GM19025 (cell line): ENCODE results near the gene DNTT.

Source experiments
- ATAC-seq: cut with Tn5 transposase; IDR thresholded peaks from one replicate; pipeline ENCODE4 v1.9.1; 2021; ENCODE audit warnings: mild to moderate bottlenecking, low read depth, moderate library complexity; ENCODE audit not compliant: unreplicated experiment

DNTT gene

GRCh38 chr10:96304230-96304629, at the start of gene DNTT:
Gene DNTT, plus strand, starts transcription at chr10:96304434. Its CDS starts 64 bp downstream, at chr10:96304498.
- ATAC-seq = no peak

DNA sequence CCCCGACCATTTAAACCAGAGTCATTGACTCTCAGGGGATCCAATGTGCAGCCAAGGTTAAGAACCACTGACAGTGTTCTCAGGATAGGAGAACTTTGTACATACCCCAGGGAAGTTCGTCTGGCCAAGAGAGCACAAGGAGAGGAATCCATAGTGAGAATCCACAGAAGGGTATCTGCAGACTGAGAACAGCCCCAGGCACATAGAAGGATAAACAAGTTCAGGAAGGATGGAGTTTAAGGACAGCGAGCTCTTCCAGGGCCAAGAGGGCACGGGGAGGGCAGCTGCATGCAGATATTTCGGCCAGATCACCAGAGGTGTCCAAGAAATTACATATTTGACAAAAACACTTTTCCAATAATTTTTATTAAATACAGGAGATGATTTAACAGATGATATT, 49.3 kb upstream of the DNTT start:
- no peak for ATAC-seq

DNA sequence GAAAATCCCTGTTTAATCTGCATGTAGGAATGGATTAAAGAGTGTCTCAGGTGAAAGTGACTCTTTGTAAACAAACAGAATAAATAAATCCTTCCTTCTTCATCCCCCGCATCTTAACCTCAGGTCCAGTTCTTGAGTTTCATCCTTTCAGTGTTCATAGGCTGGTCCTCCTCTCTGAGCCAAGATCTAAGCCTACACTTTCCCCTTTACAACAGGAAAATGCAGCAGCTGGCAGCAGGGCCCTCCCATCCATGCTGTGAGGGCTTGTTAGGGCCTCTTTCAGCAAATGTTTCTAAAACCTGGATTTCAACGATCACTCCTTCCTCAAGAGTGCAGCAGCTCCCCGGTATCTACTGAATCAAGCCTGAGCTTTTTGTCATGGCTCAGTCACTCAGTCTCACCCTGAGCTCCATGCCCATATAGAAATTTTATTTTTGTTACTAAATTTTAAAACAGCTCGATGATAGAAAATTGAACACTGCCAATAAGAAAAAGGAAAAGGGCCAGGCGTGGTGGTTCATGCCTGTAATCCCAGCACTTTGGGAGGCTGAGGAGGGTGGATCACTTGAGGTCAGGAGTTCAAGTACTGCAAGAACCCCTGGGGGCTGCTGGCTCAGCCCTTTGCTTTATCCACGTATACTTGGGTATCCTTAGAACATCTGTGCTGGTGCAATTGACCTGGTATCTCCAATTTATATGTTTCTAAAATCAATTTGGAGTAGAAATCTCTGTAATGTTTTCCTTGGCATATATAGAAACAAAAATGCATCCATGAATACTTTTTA, 48.5 kb upstream of the DNTT start:
- no peak for ATAC-seq

DNA sequence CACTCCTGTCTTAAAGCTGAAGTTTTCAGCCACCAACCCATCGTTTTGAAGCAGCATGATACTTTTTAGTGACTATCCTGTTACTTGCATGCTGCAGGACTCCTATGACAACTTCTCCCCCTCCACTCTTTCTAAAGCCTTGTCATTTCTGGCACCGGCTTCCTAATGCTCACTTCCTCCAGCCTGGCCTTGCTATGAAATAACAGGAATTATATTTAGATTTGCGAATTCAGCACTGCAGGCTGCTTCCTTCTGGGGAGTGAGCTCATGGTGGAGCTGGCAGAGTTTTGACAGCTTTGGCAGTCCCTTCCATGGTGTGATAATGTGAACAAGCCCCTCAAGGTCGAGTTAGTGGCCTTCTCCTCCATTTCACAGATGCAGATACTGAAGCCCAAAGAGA, 46.3 kb upstream of the DNTT start:
- ATAC-seq = no peak

- no peak for ATAC-seq
These were observed 45.1 kb upstream of the DNTT start for GRCh38 chr10:96259150-96259549.

GRCh38 chr10:96260014-96260413, 44.2 kb upstream of the DNTT start:
- no peak for ATAC-seq

- no peak for ATAC-seq
These were observed 43.1 kb upstream of the DNTT start for GRCh38 chr10:96261132-96261531.

DNA sequence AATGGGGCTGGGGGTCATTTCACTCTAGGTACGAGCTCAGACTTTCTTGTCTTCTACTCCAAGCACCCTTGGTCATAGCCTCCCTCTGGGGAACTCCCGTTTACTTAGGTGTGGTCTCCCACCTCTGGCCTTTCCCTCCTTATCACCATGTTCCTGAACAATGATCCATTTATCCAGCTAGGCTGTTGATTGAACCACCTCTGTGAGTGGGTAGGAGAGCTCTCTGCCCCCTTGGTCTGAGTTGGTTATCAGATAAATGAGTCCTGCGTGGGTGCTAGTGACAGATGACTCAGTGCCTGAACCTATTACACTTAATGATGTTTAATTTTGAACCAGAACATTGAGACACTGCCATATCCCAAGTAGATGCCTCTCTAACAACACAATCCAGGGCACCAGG, 42.3 kb upstream of the DNTT start:
- no peak for ATAC-seq

GRCh38 chr10:96263176-96263575, 41.1 kb upstream of the DNTT start:
- no peak for ATAC-seq

DNA sequence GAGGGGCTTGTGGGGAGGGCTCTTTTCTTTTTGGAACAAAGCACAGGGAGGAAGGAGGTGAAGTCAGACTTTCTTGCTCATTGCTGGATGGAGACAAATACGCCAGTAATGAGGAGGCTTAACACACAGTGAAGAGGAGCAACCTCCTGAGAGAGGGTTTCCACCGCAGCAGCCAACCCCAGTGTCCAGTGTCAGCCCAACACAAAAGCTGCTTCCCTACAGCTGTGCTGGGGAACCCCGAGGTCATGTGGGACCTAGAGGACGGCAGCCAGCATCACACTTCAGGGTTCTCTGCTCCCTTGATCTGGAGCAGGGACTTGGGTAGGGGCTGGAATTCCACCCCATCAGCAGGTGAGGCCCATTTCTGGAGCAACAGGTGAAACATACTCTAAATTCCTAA, 40.6 kb upstream of the DNTT start:
- ATAC-seq = no peak

DNA sequence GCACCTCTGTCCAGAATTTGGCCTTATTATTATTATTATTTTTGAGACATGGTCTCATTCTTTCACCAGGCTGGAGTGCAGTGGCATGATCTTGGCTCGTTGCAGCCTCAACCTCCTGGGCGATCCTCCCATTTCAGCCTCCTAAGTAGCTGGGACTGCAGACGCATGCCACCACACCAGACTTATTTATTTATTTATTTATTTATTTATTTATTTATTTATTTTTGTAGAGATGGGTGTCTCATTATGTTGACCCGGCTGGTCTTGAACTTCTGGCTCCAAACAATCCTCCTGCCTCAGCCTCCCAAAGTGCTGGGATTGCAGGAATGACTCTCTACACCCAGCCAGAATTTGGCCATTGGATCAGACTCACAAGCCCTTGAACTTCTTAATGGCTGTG, 39.3 kb upstream of the DNTT start:
- no peak for ATAC-seq

- no peak for ATAC-seq
These were observed 38.0 kb upstream of the DNTT start for GRCh38 chr10:96266118-96266770.

DNA sequence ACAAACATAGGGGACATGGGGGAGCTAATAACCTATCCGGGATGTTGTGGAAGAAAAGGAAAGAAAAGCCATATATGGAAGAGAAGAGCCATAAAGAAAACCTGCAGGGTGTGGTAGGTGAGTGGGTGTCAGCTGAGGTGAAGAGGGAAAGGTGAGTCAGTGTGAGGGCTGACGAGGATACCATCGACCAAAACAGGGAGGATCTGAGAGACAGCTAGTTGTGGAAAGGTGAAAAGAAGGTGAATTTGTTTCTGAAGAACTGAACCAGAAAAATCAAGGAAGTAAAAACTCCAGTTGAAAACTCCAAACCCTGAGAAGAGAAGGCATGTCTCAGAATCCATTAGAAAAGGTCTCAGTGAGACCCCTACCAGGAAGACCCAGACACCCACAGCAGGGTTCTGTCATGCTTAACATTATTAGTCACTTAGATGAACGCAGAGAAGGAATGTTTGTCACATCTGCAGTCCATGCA, 37.0 kb upstream of the DNTT start:
- ATAC-seq = no peak

DNA sequence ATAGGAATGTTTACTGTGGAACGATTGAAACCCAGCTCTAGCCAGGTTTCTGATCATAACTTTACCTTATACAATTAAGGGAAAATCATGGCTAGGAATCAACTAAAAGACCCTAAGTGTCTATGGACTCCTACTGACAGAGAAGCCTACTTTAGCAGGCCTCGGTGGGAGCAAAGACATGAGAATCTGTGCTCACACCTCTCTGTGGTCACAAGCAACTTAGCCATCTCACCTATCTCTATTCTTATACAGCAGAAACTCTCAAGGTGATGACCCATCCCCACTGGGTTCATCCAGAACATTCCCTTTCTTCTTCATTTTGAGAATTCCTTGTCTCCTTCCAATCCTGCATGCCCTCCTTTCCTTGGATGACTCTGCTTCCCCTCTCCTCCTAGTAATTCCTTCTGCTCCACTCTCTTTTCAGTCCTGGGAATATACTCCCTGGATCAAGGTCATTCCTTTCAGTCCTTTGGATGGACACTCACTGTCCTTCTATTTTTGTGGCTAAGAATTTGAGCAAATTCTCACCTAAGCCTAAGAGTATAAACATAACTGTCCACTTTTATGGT, 35.8 kb upstream of the DNTT start:
- no peak for ATAC-seq

DNA sequence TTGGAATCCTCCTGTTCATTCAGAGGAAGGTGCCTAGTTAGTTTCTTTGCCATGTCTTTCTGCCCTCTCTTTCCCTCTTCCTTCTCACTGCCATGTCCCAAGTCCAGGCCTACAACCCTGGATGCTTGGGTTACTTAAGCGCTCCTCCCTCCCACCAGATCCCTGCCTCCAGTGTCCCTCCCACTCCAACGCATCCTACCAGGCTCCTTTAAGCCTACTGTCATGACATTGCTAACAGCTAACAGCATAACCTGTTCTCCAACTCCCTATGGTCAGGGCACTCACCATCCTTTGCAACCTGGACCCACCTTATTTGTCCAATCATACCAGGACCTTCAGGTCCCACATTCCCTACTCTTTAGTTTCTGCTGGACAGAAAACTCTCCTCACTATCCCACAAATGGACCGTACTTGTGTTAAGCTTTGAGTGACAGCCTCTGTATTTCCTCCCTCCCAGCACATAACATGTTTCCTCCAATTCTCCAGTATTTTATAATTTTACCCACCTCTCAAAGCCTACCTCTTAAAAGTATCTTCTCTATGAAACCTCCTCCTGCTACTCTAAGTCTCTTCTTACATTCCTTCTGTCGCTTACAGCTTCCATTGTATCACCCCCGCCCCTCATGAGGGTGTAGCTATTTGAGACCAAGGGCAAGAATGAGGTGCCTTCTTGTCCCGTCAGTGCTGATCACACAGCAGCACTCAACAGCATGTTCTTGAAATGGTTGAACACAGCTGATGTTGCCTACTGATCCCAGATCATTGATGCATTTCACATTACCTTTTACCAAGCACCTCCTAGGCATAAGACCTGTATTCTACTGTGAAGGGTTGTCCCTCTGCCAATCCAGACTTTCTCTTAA, 34.6 kb upstream of the DNTT start:
- no peak for ATAC-seq

- ATAC-seq = no peak
These were observed 33.7 kb upstream of the DNTT start for GRCh38 chr10:96270571-96270970.

- peak; percentile 70 for ATAC-seq
These were observed 33.0 kb upstream of the DNTT start, which contains the start of gene BLNK for GRCh38 chr10:96271016-96271815. Gene BLNK, minus strand, starts transcription at chr10:96271569. Its CDS starts 171 bp downstream, at chr10:96271398.

DNA sequence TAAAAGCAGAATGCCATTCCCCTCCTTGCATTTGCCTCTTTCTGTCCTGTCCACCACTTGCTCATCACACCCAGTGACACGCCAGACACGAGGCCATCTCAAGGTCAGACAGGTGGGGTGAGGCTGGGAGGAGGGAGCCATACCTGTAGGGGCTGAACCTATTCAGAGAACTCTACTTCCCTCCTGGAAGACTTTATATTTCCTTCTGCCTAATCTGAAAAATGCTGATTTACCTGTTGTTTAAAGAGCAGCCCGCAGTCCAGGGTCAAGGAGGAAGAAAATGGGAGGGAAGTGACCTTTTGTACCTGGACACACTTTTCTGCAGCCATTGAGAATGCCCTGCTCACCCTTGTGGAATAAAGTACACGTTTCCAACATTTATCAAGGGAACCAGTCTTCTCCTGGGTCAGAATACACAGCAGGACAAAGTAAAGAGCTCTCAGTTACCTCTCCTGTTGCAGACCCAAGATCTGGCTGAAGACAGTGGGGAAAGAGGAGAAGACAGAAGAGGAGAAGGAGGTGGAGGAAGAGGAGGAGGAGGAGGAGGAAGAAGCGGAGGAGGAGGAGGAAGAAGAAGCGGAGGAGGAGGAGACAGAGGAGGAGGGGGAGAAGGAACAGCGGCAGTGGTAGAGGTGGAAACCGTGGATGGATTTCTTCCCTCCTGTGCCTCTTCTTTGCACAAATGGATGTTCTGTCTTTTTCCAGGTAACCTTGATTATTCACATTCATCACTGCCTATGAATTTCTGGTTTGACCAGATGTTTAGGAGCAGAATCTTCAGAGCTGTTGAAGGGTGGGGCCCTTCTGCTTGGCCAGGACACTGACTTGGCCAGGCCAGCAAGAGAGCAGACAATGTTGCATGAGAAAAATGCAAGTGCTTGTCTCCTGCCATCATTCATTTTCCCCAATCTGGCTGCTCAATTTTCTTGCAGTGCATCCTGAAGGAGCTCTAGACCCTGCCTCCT, 31.6 kb upstream of the DNTT start:
- ATAC-seq = no peak
